HG02571 (cell line): ENCODE data around the gene TMEM117.

Experiments
- ATAC-seq: cut with Tn5 transposase; IDR thresholded peaks from one replicate; pipeline ENCODE4 v1.9.1; 2021; ENCODE audit warnings: mild to moderate bottlenecking, moderate library complexity; ENCODE audit not compliant: unreplicated experiment

The TMEM117 gene

DNA sequence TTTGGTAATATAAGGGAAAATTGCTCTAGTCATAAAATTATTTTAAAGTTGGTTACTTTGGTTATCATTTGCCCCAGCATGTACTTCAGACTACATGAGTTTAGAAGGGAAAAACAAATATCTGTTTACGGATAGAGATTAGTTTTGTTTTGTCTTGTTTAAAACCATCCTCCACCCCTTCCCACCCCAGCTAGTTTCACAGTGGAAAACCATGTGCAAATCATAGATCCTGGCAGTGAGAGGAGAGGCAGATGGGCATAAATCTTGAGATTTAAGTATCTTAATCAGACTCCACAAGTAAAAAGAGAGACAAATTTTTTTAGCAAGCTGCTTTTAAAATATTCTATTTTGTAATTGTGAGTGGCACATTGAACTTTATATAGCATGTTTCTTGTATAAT lies 424.7 kb downstream of the TMEM117 start:
- no peak for ATAC-seq

DNA sequence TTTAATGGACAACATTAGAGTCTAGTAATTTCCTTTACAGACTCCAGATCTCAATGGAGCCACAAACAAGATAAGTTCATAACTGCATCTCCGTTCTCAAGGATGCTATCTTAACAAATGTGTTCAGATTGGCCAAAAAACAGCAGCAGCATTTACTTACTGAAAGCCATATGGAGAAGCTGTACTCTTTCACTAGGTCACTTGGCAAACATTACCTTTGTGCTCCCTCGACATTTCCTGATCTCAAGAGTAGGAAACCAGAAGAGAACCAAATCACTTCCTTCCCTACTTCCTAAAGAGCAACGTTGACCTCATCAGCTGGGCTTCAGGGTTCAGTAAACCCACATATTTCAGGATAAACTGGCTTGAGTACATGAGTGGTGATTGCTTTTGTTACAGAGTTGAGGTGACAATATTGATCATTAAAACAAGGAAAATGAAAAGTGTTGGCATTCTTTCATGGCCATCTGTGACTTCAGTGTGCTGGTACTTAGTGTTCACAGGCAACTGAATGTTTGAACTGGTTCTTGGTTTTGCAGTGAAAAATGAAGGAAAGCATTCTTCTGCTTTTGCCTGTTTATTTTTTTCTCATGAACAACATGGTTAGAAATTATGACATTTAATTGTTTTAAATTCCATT lies 449.6 kb downstream of the TMEM117 start:
- ATAC-seq: no peak

DNA sequence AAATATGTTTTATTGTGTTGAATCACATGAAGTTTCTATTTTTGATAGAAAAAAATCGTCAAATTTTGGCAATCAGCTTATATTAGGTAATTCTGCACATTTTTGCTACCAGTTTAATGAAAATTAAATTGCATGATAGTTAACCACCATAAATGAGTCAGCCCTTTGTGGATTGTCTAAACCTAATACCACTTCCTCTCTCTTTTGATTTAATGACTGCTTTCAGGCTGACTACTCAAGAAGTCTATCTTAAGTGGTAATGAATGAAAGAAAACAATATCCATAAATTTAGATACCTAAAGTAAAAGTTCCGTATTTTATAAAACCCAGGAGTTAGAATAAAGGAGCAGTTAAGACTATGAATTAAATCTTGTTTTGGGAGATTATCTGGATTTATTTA lies 450.5 kb downstream of the TMEM117 start:
- ATAC-seq: no peak

DNA sequence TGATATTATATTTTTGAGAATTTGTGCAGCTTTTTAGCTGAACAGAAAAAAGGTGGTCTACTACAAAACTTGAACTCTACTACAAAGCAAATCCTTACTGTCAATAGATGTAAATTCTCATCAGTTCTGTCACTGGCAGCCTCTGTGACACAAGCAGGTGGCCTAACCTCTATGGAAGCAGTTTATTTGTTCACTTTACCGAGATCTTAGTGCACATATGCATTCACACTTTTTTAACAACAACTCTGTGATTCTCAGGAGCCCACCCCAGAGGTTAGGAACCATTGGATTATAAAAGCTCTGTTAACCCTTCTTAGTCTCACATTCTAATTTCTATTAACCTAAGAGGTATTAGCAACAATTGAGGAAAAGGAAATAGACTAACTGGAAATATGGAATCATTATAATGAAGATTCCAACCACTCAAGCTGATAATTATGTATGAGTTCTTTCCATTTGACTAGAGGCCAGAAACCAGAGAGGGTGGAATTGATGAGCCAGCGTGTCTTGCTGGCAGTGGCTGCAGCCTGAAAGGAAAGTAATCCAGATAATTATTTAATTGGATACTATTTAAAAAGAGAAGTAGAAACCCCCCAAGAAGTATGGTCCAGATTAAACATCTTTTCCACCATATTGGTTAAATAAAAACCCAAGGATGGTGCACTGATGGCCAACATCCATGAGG lies 451.1 kb downstream of the TMEM117 start:
- ATAC-seq: no peak

DNA sequence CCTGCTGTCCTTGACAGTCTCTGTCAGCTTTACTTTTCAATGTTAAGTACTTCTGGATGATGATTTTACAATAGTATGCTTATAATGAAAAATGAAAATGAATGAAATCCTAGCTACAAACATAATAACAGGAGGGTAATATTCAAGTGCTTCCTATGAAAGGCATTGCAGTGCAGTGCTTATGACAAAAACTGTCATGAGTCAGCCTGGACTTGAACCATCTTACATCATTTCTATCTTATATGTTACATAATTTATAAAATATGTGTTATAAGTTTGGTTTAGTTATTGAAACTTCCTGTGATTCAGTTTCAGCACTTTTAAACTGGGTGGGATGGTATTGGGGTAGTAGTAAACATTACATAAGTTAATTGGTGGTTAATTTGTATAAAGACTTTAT lies 451.7 kb downstream of the TMEM117 start:
- ATAC-seq: no peak

DNA sequence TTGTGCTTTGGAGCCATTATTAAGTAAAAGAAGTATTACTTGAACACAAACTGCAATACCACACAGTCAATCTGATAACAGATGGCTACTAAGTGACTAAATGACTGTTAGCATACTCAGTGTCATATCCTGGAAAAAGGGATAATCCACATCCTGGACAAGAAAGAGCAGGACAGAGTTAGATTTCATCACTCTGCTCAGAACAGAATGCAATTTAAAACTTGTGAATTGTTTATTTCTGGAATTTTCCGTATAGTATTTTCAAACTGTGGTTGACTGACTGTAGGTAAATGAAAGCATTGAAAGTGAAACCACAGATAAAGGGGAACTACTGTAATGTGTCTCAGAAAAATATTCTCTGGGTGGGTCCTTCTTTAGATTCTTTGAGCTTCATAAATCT lies 458.8 kb downstream of the TMEM117 start:
- peak; percentile 95 for ATAC-seq

DNA sequence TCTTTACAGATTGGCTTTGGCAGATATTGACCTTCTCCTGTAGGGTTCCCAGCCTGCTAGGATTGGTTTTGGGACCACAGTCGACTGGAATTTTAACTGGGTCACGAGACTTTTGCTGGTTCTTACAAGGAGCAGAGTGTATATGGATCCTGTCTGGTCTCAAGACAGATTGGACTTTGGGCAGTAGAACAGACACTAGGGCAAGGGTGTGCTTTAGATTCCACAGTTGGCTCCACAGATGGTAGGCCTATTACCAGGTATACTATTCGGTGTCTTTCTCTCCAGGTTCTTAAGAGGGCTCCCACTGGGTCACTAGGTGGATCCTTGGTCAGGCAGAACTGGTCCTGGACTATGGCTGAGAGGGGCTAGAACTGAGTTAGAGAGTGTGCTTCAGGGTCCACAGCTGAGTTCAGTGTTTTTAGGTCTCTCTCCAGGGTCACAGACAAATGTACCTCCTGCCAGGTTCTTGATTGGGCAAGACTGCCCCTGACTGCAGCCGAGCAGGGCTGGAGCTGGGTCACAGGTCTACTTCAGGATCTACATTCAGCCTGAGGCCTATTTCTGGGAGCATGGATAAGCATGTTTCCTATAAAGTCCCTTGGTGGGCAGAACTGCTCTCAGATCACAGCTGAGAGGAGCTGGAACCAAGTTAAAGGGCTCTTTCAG lies 460.2 kb downstream of the TMEM117 start:
- no peak for ATAC-seq

DNA sequence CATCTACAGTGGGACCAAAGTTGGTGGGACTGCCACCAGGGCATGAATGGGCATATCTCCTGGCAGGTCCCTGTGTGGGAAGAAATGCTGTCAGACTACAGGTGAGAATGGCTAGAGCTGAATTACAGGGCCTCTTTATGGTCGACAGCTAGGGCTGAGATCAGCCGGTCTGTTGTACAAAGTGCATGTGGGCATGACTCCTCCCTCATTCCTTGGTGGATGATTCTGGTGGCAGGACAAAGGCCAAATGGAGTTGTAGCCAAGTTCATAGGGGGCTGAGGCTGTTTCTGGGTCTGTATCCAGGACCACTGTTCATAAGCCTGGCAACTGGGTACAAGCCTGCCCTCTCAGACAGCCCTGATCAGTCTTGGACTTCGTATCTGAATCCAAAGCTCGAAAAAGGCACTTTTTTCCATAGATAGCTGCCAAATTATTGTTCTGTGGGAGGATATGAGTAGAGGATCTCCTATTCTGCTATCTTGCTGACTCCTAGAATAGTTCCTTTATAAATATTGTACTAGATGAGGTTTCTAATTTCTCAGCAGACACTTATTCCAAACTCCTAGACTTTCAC lies 460.8 kb downstream of the TMEM117 start:
- ATAC-seq: no peak

DNA sequence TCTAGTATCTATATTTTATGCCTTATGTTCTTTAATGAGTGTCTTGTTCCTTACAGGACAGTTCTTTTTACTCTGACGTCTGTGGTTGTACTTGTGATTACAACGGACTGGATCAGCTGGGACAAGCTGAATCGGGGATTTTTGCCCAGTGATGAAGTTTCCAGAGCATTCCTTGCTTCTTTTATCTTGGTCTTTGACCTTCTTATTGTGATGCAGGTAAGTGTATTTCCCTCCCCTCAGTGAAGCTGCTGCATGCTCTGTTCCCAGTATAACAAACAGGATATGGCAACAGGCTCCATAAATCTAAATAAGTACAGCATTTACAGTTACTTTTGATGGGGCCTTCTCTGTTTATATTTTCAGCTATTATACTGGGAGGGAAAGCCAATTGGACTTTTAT lies 463.6 kb downstream of the TMEM117 start:
- ATAC-seq: no peak

DNA sequence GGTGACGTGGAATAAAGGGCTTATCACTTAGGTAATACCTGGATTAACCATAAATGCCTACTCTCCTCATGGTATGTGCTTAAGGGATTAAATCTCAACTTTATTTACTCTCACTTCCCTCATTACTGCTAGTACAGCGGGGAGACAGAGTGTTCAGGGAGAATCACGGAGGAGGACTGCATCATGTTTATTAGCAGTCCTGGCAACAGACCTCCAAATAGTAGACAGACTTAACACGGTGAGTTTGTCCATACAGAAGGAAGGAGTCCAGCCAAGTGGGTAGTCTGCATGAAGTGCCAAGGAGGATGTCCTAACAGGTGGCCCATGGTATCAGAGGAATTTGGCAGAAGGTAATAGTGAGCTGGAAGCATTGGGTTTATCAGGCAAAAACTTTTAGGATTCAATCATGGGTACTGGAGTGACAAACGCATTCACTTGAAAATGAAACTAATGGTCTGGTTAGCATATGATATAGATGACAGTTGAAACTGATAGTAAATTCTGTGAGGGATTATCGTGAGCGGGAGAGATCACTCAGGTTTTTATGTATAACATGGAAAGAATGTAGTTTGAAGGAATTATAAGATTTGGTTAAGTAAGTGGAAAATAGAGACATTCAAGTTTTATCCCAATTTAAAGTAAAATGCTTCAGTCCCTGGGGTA lies 471.8 kb downstream of the TMEM117 start:
- ATAC-seq: no peak

DNA sequence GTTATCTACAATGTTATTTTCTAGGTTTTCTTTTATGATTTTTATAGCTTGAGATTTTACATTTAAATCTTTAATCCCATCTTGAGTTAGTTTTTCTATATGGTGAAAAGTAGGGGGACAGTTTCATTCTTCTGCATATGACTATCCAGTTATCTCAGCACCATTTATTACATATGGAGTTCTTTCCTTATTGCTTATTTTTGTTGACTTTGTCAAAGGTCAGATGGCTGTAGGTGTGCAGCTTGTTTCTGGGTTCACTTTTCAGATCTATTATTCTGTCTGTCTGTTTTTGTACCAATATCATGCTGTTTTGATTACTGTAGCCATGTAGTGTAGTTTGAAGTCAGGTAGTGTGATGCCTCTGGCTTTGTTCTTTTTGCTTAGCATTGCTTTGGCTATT lies 477.3 kb downstream of the TMEM117 start:
- ATAC-seq: no peak

DNA sequence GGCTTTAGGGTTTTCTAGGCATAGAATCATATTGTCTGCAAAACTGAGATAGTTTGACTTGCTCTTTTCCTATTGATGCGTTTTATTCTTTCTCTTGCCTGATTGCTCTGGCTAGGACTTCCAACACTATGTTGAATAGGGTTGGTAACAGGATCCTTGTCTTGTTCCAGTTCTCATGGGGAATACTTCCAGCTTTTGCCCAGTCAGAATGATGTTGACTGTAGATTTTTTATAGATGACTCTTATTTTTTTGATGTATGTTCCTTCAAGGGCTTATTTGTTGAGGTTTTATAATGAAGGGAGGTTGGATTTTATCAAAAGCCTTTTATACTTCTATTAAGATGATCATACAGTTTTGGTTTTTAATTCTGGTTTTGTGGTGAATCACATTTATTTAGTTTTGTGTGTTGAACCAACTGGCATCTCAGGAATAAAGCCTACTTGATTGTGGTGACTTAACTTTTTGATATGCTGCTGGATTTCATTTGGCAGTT lies 478.2 kb downstream of the TMEM117 start:
- ATAC-seq: no peak

DNA sequence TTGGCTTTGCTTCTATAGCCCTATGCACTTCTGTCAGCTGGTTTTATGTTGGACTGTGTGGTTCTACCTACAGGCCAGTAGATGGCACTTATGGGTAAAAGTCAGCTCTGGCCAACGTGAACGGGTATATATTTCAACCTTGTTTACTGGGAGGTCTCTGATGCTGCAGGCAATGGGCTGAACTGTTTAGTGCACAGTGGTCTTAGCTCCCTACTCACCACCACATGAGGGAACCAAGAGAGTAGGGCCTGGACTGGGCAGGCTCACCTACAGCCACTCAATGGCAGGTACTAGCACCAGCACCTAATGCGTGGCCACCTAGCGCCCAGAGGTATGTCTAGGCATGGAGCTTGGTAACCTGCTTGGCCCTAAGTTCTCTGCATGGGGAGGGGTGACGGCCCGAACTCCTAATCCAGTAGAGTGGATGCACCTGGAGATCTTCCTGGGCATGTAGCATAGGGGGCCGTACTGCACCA lies 481.8 kb downstream of the TMEM117 start:
- ATAC-seq: peak; percentile 63

DNA sequence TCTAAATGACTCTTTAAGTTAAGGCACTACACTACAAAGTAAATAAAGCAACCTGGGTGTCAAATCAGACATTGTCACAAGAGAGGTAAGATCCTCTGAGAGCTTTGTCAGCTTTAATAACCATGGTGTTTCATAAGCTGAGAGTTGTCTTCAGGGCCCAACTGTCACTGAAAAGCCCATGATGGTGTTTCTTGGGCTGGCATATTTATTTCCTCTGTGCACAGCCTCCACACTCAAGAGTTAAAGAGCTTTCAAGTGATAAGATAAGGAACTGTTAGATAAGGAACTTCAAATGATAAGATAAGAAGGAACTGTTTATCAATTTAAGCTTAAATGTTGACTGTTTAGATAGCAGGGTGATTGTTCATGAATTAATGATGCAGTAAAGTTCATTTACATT lies 495.4 kb downstream of the TMEM117 start:
- no peak for ATAC-seq

DNA sequence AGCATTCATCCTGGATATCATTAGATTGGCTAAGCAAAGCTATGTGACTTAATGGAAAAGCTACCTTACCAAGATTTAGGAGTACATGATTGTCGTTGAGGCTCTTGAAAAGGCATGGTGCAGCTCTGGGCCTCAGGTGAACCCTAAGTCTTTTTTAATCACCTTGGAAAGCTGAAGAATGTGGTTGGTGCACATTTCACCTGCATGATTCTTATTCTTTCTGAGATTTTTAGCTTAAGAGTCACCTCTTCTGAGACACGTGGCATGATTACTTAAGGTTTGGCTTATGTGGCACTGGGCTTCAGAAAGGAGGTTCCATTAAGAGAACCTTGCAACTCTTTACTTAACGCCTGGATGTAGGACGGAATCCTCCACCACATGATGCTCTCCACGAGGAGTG lies 498.5 kb downstream of the TMEM117 start:
- ATAC-seq: no peak

DNA sequence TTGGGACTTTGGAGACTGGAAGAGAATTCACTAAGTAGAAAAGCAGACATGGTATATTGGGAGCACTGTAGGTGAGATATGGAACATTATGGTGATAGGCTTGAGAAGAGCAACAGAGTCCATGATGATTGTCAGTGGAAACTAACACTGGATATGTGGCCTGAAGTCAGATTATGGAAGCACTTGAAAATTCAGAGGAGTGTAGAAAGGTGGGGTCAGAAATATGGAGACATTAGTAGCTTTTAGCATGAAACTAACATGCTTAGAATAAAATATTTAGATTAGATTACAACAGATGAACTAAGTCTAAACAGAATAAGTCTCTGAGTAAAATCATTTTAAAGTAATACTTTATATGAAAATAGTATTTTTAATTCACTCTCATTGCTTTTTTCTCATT lies 499.1 kb downstream of the TMEM117 start:
- no peak for ATAC-seq

DNA sequence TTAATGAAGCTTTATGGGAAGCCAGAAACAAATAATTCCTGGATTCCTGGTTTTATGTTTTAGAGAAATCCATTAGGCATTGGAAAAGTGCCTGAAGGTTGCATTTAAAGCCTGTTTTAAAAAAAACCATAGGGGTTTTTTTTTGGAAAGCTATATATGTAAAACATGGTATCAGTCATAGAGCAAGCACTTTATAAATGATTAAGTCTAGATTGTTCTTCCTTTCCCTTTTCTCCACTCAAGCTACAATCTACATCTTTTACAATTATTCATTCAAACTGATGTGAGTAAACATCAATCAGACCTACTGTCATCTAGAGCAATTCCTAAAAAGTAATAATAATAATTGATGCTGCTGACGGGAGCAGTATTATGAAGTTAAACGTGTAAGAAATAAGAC lies 500.7 kb downstream of the TMEM117 start:
- no peak for ATAC-seq

DNA sequence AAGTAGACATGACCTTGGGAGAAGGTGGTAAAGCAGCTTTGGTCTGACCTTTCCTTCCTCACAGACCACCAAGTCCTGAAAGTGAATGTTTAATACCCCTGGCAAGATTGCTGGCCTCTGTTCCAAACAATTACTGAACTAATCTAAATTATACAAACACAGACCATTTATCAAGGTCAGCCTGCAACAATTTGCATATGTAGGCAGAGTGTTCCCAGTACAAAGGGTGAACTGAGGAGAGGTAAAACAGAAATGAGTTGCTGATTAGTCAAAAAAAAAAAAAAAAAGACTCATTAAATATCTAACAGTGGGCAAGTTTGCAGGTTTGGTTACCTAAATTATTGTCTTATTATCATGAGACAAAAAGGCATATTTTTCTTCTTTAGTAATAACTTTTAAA lies 506.5 kb downstream of the TMEM117 start:
- no peak for ATAC-seq

DNA sequence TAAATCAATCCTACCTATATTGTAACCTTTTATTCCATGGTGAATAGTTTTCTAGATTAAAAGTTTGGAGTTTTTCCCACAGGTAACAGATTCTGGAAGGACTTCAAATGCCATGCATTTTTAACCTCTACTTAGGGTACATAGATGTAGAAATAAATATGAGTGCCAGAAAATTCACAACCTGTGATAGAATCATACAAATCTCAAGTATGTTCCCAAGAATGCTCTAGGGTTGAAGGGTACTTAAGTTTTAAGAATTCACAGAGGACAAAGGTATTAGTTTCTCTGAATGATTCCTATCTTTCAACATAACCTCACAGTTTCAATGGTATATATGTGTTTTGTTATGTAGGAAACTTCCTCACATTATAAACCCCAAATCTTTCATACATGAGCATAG lies 511.3 kb downstream of the TMEM117 start:
- no peak for ATAC-seq

DNA sequence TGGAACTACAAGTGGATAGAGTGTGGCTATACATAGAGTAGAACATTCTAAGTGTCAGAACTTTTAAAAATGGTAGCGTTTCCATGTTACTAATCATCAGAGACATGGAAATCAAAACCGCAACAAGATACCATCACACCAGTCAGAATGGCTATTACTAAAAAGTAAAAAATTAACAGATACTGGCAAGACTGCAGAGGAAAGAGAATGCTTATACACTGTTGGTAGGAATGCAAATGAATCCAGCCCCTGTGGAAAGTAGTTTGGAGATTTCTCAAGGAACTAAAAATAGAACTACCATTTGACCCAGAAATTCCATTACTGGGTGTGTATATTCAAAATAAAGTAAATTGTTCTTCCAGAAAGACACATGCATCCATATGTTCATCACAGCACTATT lies 521.6 kb downstream of the TMEM117 start:
- no peak for ATAC-seq

DNA sequence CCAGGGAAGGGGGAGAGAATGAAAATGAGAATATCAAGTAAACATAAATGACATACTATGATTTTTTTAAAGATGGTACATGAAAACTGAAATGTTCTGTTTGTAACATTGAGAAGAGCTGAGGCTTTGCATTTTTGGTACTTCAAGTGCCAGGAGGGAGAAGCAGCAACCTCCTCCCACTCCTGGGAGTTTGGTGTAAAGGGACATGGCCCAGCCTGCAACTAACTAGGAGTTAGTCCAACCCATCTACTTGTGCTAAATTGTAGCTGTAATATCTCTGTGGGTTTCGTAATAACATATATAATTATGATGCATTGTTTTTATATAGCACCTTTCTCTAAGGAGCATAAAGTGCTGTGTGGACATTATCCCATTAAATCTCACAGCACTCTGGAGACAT lies 522.8 kb downstream of the TMEM117 start:
- ATAC-seq: no peak
